Kasumi-1 (cell line): ENCODE measurements around the gene MACF1.
A peak's percentile ranks its signal among the peaks of the same experiment; 100 is the strongest.

ENCODE experiments used
- DNase-seq, 2 experiments: peaks; one replicate each; lab custom pipeline; 2025; lab: John Stamatoyannopoulos, UW

Gene MACF1

GRCh38 chr1:39393645-39394044 is 189.2 kb downstream of the MACF1 start:
- DNase-seq = no peak

GRCh38 chr1:39394059-39394458 is 189.6 kb downstream of the MACF1 start:
- no peak for DNase-seq

GRCh38 chr1:39394598-39394997 is 190.1 kb downstream of the MACF1 start:
- no peak for DNase-seq

GRCh38 chr1:39395357-39395831 is 190.9 kb downstream of the MACF1 start:
- DNase-seq = peak; percentile 55 to 67

- DNase-seq = no peak
Measured at GRCh38 chr1:39396671-39397070, 192.2 kb downstream of the MACF1 start.

GRCh38 chr1:39397487-39397886 is 193.0 kb downstream of the MACF1 start:
- DNase-seq = no peak

GRCh38 chr1:39398278-39399021 is 194.0 kb downstream of the MACF1 start:
- peak; percentile 93 for DNase-seq

- DNase-seq = no peak
Measured at GRCh38 chr1:39401106-39401505, 196.6 kb downstream of the MACF1 start.

- no peak for DNase-seq
Measured at GRCh38 chr1:39404876-39405275, 200.4 kb downstream of the MACF1 start.

- no peak for DNase-seq
Measured at GRCh38 chr1:39405358-39405757, 200.9 kb downstream of the MACF1 start.

- DNase-seq = no peak
Measured at GRCh38 chr1:39406533-39407450, 202.3 kb downstream of the MACF1 start.

- DNase-seq = no peak
Measured at GRCh38 chr1:39407510-39407895, 203.0 kb downstream of the MACF1 start.

- DNase-seq = no peak
Measured at GRCh38 chr1:39407896-39408640, 203.6 kb downstream of the MACF1 start.

GRCh38 chr1:39408641-39409054 is 204.2 kb downstream of the MACF1 start:
- DNase-seq = no peak

- no peak for DNase-seq
Measured at GRCh38 chr1:39409055-39409816, 204.7 kb downstream of the MACF1 start.

GRCh38 chr1:39410915-39411436 is 206.5 kb downstream of the MACF1 start:
- DNase-seq = peak; percentile 46 to 68

GRCh38 chr1:39411526-39412478 is 207.3 kb downstream of the MACF1 start:
- no peak for DNase-seq

GRCh38 chr1:39412892-39413291 is 208.4 kb downstream of the MACF1 start:
- DNase-seq = no peak

GRCh38 chr1:39413902-39414528 is 209.5 kb downstream of the MACF1 start:
- no peak for DNase-seq

- DNase-seq = no peak
Measured at GRCh38 chr1:39415553-39415952, 211.1 kb downstream of the MACF1 start.
